HFFc6 (cell line): ENCODE data around the gene MLST8. TPM values are rescaled to one million over a fixed set of nuclear protein-coding genes. Genes with fewer than 3 reads are reported as not detected.

ENCODE experiments used
- DNase-seq: peaks from one replicate; pipeline ENCODE4 v3.0.0-alpha.2; 2018
- H3K27ac Mint-ChIP-seq: 2 replicates; pipeline ENCODE4 v1.8.0; 2020; ENCODE audit warnings: mild to moderate bottlenecking, mixed read lengths
- H3K27me3 Mint-ChIP-seq: 2 replicates; pipeline ENCODE4 v1.8.0; 2021; ENCODE audit warnings: mild to moderate bottlenecking, moderate library complexity, mixed read lengths; ENCODE audit not compliant: insufficient read depth
- H3K36me3 Mint-ChIP-seq: 2 replicates; pipeline ENCODE4 v1.8.0; 2021; ENCODE audit warnings: low read depth, mixed read lengths
- H3K4me1 Mint-ChIP-seq: 2 replicates; pipeline ENCODE4 v1.8.0; 2020; ENCODE audit warnings: low read depth, mixed read lengths
- H3K4me3 Mint-ChIP-seq: 2 replicates; pipeline ENCODE4 v1.8.0; 2020; ENCODE audit warnings: mild to moderate bottlenecking, moderate library complexity, mixed read lengths
- H3K9me3 Mint-ChIP-seq: 2 replicates; pipeline ENCODE4 v1.8.0; 2020; ENCODE audit warnings: mild to moderate bottlenecking, mixed read lengths
- total RNA-seq, 6 experiments: library from RNA; stranded (reverse); fragmentation: NEBNext Ultra II Directional; extraction: Animal tissue kit (Norgen Biotek cat#: 25700); gene quantifications; 2 replicates in 1 of 6; 3 replicates in 5 of 6; pipeline ENCODE4 v1.2.3, GENCODE V29; 2021
- TF ChIP-seq, protein P1 (sequence below): fragments of 200-600 bp; sonication (generic); IDR thresholded peaks from 2 replicates; pipeline ENCODE4 v1.5.0; 2021; ENCODE audit warnings: antibody characterized with exemption, mild to moderate bottlenecking

MLST8 gene
- total RNA-seq, 6 experiments from 2014 or later, result 32.7 to 39.4 (median 37.5) TPM

DNA sequence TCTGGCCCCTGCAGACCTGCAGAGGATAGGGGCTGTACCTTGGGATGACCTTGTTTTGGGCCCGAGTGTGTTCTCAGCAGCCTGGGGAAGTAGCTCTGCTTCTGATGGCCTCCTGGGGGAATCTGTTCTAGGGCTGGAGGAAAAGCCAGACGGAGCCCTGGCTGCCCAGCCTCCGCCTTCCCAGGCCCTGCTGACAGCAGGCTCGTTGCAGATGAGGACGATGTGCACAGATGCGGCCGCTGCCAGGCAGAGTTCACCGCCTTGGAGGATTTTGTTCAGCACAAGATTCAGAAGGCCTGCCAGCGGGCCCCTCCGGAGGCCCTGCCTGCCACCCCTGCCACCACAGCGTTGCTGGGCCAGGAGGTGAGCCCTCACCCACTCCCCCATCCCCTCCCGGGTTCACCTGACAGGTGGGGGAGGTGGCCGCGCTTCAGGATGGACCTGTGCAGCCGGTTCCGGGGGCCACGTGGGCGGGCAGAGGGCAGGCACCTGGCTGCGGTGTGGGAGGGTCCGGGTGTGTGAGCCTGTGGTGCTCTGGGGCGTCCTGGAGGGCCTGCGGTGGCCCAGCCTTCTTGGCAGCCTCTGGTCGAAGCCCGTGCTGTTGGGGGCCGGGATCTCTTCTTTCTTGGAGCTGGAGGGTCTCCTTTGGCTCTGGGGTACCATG lies 23.0 kb downstream of the MLST8 start:
- no peaks in the 10 kb centered on the region for H3K36me3 Mint-ChIP-seq
- no peaks in the 10 kb centered on the region for H3K9me3 Mint-ChIP-seq
- TF ChIP-seq, protein P1, sequence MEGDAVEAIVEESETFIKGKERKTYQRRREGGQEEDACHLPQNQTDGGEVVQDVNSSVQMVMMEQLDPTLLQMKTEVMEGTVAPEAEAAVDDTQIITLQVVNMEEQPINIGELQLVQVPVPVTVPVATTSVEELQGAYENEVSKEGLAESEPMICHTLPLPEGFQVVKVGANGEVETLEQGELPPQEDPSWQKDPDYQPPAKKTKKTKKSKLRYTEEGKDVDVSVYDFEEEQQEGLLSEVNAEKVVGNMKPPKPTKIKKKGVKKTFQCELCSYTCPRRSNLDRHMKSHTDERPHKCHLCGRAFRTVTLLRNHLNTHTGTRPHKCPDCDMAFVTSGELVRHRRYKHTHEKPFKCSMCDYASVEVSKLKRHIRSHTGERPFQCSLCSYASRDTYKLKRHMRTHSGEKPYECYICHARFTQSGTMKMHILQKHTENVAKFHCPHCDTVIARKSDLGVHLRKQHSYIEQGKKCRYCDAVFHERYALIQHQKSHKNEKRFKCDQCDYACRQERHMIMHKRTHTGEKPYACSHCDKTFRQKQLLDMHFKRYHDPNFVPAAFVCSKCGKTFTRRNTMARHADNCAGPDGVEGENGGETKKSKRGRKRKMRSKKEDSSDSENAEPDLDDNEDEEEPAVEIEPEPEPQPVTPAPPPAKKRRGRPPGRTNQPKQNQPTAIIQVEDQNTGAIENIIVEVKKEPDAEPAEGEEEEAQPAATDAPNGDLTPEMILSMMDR, result no peak
- no peaks in the 10 kb centered on the region; the same call in none of the 2 replicates for H3K27me3 Mint-ChIP-seq
- no peak overlapping the region for H3K27ac Mint-ChIP-seq
- H3K4me1 Mint-ChIP-seq, result peaks cover 16% of the 10 kb centered on the region
- no peak overlapping the region for H3K4me3 Mint-ChIP-seq
- DNase-seq, result no peak

DNA sequence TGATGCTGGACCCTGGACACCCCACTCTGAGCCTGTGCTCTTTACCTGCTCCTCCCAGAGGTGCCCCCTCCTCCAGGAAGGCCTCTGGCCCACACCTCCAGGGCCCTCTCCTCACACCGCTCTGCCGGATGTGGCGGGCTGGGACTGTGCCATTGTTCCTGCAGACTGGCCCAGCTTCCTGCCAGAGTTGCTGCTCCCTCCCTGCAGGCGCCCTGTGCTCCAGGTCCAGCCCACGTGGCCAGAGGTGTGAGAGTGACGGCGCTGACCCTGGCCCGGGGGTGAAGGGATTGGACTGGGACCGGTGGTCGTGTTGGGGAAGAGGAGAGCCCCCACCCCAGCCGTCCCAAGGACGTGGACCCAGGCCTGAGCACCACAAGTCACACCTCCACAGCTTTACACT lies 23.8 kb downstream of the MLST8 start:
- TF ChIP-seq, protein P1, result no peak

DNA sequence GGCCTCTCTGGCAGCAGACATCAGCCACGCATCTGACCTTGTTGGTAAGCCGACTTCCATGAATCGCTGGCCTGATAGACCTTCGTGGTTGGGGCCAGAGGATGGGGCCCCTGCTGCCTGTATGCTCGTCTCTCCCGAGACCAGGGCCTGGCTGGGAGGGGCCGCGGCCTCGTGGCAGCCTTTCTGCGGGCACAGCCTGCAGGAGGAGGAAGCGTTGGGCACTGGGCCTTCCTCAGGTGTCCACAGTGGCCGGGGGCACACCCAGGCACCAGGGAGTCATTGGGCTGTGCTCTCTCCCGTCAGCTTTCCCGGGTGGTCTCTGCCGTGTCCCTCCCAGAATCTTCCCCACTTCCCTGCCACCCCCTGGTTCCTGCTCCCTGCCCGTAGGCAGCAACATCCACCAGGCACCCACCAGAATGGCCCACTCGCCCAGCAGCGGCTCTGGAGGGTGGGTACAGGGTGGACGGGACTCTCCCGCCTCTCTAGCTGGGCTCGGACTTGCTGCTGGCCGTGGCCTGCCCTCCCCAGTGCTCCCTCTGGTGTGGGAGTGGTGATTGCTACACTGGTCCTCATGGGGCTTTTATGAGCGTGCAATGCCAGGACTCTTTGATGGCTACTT lies 24.5 kb downstream of the MLST8 start:
- no peak for DNase-seq
- H3K4me1 Mint-ChIP-seq, result peaks cover 16% of the 10 kb centered on the region
- H3K4me3 Mint-ChIP-seq, result no peak overlapping the region
- no peaks in the 10 kb centered on the region for H3K36me3 Mint-ChIP-seq
- H3K27ac Mint-ChIP-seq, result no peak overlapping the region
- H3K27me3 Mint-ChIP-seq, result no peaks in the 10 kb centered on the region; the same call in none of the 2 replicates
- H3K9me3 Mint-ChIP-seq, result no peaks in the 10 kb centered on the region
- TF ChIP-seq, protein P1, result no peak

More for the DNA sequence above, 23.8 kb downstream of the MLST8 start:
- no peak for DNase-seq
- Mint-ChIP-seq H3K4me3 (no peak overlapping the region), H3K27me3 (no peaks in the 10 kb centered on the region; the same call in none of the 2 replicates), H3K27ac (no peak overlapping the region), H3K36me3 (no peaks in the 10 kb centered on the region), H3K9me3 (no peaks in the 10 kb centered on the region), H3K4me1 (peaks cover 16% of the 10 kb centered on the region)

DNA sequence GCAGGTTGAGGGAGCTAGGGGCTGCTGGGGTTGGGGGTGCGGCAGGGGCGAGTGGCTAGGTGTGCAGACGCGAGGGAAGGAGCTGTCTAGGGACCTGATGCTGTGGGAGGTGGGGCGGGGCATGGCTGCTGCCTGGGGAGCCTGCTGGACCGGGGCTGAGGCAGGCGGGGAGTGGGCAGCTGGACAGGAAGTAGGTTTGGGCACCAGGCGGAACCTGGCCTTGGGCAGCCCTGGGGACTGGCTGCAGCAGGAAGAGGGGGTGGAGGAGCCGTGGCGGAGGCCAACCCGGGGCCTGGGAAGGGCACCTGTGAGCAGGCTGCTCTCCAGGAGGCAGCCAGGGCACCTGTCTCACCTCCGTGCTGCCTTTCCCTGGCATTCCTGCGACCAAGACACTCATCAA lies 25.1 kb downstream of the MLST8 start:
- TF ChIP-seq, protein P1, result no peak
- Mint-ChIP-seq H3K27ac (no peak overlapping the region), H3K36me3 (peaks cover 2% of the 10 kb centered on the region; the same call in 1 of the 2 replicates)

DNA sequence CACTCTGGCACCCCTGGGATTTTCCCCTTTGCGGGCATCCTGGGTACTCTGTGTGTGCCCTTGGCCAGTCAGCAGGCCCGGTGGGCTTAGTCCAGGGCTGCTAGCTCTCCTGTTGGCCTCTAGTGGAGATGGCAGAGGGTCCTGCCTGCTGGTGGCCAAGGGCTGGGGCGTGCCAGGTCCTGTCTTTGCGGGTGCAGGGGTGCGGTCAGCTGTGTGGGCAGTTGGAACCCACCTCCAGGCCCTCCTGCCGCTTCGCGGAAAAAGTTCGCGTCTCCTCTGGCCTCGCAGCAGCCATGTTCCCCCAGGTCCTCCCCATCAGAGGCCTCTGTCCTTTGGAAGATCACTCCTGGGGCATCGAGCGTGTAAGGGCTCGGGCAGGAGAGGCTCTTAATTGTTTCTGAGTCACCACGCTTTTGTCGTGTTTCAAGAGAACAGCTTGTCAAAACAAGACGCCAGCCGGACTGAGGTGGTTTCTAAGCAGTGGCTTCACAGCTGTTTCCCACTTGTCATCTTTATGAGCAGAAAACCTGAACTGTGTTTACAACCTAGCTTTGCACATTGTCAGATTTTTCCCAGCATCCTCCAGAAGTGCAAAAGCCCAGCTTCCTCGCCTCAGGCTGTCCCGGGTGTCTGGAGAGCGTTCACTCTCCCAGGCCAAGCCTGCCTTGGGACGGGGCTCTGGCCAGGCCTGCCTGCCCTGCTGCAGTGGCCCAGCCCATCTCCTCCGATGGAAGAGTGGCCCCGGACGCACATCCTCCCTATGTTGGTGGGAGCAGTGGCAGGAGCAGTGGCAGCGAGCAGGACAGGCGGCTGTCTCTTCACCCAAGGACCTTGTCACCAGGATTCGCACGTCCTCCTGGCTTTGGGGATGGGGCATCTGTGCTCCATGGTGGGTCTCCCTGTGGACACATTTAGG lies 26.0 kb downstream of the MLST8 start:
- Mint-ChIP-seq H3K9me3 (no peaks in the 10 kb centered on the region), H3K4me1 (peaks cover 9% of the 10 kb centered on the region), H3K4me3 (no peak overlapping the region), H3K27me3 (no peaks in the 10 kb centered on the region; the same call in none of the 2 replicates), H3K36me3 (peaks cover 4% of the 10 kb centered on the region; the same call in 1 of the 2 replicates), H3K27ac (no peak overlapping the region)
- TF ChIP-seq, protein P1, result no peak
- no peak for DNase-seq

More for the DNA sequence above, 25.1 kb downstream of the MLST8 start:
- no peak for DNase-seq
- Mint-ChIP-seq H3K4me1 (peaks cover 16% of the 10 kb centered on the region), H3K27me3 (no peaks in the 10 kb centered on the region; the same call in none of the 2 replicates), H3K4me3 (no peak overlapping the region), H3K9me3 (no peaks in the 10 kb centered on the region)
